ENCODE measurements around the gene TOP3B. TPM values are rescaled to one million over a fixed set of nuclear protein-coding genes. Genes with fewer than 3 reads are reported as not detected.
"Not testable (repeated sequence)": the region's sequence is repeated elsewhere in the genome, so short reads cannot be mapped to it uniquely, and the experiment has no call there.

TOP3B gene
- total RNA-seq, 1 donor from 2014 or later, result 53.9 TPM

GRCh38 chr22:21915624-21916308 lies 66.8 kb downstream of the TOP3B start:
- Histone ChIP-seq H3K27me3 (no peaks in the 10 kb centered on the region), H4K20me1 (ENCODE audit: low read depth) (peaks cover 8% of the 10 kb centered on the region), H3K4me1 (peaks cover 31% of the 10 kb centered on the region), H3K4me2 (no peak overlapping the region), H2AFZ (replicated peaks) (no peak overlapping the region), H3K27ac (no peak overlapping the region), H3K4me3 (no peak overlapping the region), H3K36me3 (no peaks in the 10 kb centered on the region), H3F3A (ENCODE audit: low read depth) (peaks cover 27% of the 10 kb centered on the region), H3K79me2 (ENCODE audit: low read depth) (no peaks in the 10 kb centered on the region), H3K9ac (no peak overlapping the region), H3K9me3 (ENCODE audit: low read depth) (no peaks in the 10 kb centered on the region)
- TF ChIP-seq CTCF (IDR thresholded peaks at IDR 0.05) (no peak), EZH2phosphoT487 (IDR thresholded peaks at IDR 0.05) (no peak), EZH2 (IDR thresholded peaks at IDR 0.05) (no peak)
- Mint-ChIP-seq H3K9me3 (no peaks in the 10 kb centered on the region), H3K27ac (no peak overlapping the region), H3K4me1 (peaks cover 15% of the 10 kb centered on the region), H3K27me3 (ENCODE audit: insufficient read depth, low read depth) (peaks cover 4% of the 10 kb centered on the region), H3K36me3 (no peaks in the 10 kb centered on the region), H3K4me3 (no peak overlapping the region)
- no peak for DNase-seq (ENCODE audit: low spot score)

GRCh38 chr22:21914033-21914642 lies 68.4 kb downstream of the TOP3B start:
- not testable (repeated sequence) for H3K4me2 ChIP-seq; DNase-seq (ENCODE audit: low spot score); H3K4me3 ChIP-seq; H3K36me3 Mint-ChIP-seq; H3K27ac Mint-ChIP-seq; H3K4me3 Mint-ChIP-seq; H3K9me3 ChIP-seq (ENCODE audit: low read depth); H3K27me3 Mint-ChIP-seq (ENCODE audit: insufficient read depth, low read depth); H3K9ac ChIP-seq; H3K27me3 ChIP-seq; H3K79me2 ChIP-seq (ENCODE audit: low read depth); H3K9me3 Mint-ChIP-seq; H3K27ac ChIP-seq; H3K36me3 ChIP-seq; H2AFZ ChIP-seq (replicated peaks); H4K20me1 ChIP-seq (ENCODE audit: low read depth)
- H3K4me1 Mint-ChIP-seq, result peaks cover 13% of the 10 kb centered on the region
- Histone ChIP-seq H3K4me1 (peaks cover 14% of the 10 kb centered on the region), H3F3A (ENCODE audit: low read depth) (peaks cover 11% of the 10 kb centered on the region)

- not testable (repeated sequence) for H3K4me3 ChIP-seq; DNase-seq (ENCODE audit: low spot score); H3K4me3 Mint-ChIP-seq; H3K27me3 ChIP-seq; H3K27ac ChIP-seq; H4K20me1 ChIP-seq (ENCODE audit: low read depth); H3K27ac Mint-ChIP-seq; H3K9me3 ChIP-seq (ENCODE audit: low read depth); H3K4me1 ChIP-seq; H3K4me2 ChIP-seq; H2AFZ ChIP-seq (replicated peaks); H3K9ac ChIP-seq; H3K36me3 Mint-ChIP-seq; H3K4me1 Mint-ChIP-seq; H3K27me3 Mint-ChIP-seq (ENCODE audit: insufficient read depth, low read depth); H3K79me2 ChIP-seq (ENCODE audit: low read depth); H3K9me3 Mint-ChIP-seq; H3K36me3 ChIP-seq; H3F3A ChIP-seq (ENCODE audit: low read depth)
These were observed 72.2 kb downstream of the TOP3B start for GRCh38 chr22:21910367-21910766.

GRCh38 chr22:21909871-21910270 lies 72.7 kb downstream of the TOP3B start:
- Mint-ChIP-seq H3K27ac (no peak overlapping the region), H3K4me3 (no peak overlapping the region), H3K9me3 (no peaks in the 10 kb centered on the region), H3K36me3 (peaks cover 1% of the 10 kb centered on the region), H3K27me3 (ENCODE audit: insufficient read depth, low read depth) (peaks cover 2% of the 10 kb centered on the region), H3K4me1 (no peaks in the 10 kb centered on the region)
- H3K9ac ChIP-seq, result no peak overlapping the region
- H3K27ac ChIP-seq, result no peak overlapping the region
- H2AFZ ChIP-seq (replicated peaks), result no peak overlapping the region
- H3K27me3 ChIP-seq, result no peaks in the 10 kb centered on the region
- TF ChIP-seq CTCF (IDR thresholded peaks at IDR 0.05) (no peak), EZH2phosphoT487 (IDR thresholded peaks at IDR 0.05) (no peak), EZH2 (IDR thresholded peaks at IDR 0.05) (no peak)
- no peaks in the 10 kb centered on the region for H3K9me3 ChIP-seq (ENCODE audit: low read depth)
- H4K20me1 ChIP-seq (ENCODE audit: low read depth), result no peaks in the 10 kb centered on the region
- no peaks in the 10 kb centered on the region for H3K4me1 ChIP-seq
- no peak overlapping the region for H3K4me3 ChIP-seq
- no peak for DNase-seq (ENCODE audit: low spot score)
- H3K36me3 ChIP-seq, result no peaks in the 10 kb centered on the region
- peaks cover 3% of the 10 kb centered on the region for H3F3A ChIP-seq (ENCODE audit: low read depth)
- H3K4me2 ChIP-seq, result no peak overlapping the region
- H3K79me2 ChIP-seq (ENCODE audit: low read depth), result no peaks in the 10 kb centered on the region

Measured in neural progenitor cell (in vitro differentiated cells).